Epidermal melanocyte (primary cell): ENCODE data around the gene NSUN2.

Experiments
- DNase-seq: peaks from one replicate; pipeline ENCODE4 v3.0.0; 2011; ENCODE audit warnings: low spot score; ENCODE audit not compliant: insufficient read length

The NSUN2 gene

DNA sequence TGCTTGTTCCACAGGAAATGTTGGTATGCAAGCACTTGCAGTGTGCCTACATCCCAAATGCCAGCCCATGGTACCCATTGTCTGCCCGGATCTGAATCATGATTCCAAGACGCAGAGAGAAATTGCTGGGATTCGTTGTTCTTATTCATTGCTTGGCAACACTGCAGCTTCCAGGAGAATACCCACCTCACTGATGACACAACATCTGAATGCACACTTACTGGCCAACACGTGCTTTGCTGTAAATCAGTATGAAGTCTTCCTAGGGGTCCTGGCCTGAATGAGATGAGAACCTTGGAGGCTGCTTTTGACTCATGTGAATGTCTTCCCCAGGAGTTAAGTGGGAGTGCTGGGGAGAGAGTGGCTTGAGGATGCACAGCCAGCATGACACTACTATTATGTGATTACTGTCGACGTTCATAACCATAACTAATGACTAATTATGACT lies 12.0 kb upstream of the NSUN2 start:
- no peak for DNase-seq

DNA sequence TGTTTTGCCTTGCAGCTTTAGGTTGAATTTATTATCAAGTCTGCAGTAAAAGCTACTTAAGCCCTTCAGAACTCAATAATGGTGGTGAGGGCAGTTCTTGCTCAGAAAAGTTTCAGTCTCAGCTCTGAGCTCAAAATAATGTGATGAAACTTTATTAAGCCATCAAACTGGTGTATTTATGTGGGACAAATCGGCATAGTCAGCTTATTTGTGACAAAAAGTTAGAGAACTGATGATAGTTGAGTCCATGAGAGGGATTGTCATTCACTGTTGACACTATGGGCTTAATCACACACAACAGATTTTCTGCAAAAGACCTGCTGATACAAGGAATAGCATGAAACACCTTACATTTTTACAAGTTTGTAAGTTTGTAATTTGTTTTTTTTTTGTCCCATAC lies 9.8 kb upstream of the NSUN2 start:
- no peak for DNase-seq

DNA sequence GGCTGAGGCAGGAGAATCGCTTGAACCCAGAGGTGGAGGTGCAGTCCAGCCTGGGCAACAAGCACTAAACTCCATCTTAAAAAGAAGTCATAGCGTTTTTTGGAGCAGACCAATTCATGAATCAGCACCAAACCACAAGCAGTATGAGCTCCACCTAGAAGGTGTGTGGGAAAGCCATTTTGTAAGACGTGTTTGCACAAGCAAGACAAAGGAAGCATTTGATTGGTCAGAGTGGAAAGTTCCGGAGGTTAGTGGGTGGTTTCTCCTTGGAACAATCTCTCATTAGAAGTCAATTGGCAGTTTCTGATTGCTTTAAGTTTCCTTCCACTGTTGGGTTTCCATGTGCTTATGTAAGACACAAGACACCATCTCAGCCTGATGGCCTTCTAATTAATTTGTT lies 5.4 kb upstream of the NSUN2 start:
- no peak for DNase-seq

DNA sequence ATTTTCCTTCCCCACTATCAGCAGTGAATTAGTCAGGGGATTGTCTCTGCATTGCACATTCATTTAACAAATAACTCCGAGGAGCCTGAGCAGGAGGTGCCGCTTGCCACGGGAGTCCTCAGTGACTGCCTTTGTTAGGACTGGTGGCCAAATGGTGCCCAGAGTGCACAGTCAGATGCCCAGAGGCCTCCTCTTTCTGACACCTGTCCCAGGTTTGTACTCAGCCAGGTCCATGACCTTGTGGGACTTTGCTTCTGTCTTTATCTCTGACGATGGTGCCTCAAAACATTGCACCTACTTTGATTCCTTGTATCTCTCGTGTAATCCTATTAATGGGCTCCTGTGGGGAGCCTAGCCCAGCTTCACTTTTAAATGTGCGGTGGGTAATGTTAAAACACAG lies 4.7 kb upstream of the NSUN2 start:
- DNase-seq = no peak

DNA sequence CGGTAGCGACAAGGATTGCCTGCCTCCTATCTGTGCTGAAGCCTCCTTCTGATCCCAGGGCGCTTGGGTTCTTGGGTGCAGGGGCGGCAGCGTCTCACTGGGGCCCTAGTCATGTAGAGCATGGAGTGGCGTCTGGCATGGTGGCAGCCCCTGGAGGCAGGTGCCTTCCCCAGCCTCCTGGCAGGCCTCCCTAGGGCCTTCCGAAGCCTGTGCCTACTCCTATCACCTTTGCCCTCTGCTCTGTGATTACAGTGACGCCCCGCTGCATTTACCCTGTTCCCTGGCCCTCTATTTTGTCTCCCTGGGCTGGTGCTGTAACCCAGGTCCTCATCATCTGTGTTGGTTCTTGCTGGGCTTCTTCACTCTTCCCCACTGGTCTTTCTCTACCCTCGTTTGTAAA lies 4.2 kb upstream of the NSUN2 start:
- DNase-seq = no peak

DNA sequence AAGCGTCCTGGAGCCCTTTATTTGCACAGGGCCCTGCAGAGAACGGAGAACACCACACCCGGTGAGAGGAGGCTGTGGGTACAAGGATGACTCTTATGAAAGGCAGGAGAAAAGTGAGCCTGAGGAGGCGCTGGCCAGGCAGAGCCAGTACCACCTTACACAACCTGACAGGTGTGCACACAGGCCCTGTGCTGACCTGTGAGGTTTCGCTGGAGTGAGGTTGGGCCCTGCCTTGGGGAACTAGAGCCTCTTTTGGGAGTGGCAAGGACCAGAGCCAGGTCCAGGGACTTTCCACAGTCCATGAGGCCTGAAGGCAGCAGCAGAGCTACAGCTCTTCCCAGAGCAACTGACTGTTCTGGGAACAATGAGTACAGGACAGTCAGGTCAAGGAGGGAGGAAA lies 3.4 kb upstream of the NSUN2 start:
- no peak for DNase-seq

DNA sequence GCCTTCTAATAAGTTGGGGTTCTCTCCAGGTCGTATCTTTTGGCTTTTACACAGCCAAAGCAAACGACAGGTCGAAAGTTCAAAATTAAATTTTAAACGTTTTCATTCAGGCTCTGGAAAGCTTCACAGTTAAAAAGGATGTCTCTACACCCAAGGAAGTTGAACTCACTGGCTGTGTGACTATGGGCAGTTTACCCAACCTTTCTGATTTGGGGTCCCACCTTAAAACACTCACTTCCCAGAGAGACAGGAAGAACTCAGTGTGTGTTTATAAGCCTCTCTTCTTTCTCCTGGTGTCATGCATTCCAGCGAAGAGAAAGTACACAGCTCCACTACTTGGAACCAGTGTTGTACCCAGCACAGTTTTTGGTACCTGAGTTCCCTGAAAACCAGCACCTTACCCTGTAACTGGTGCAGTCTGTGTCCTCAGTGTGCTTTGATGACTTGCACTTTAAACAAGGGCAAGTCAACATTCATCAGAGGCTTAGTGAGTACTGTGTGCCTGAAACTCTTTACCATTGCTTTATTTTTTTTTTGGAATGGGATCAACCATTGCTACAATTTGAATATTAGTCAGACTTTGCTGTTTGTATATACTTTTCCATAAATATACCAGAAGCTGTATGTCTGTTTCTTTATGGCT lies 2.1 kb upstream of the NSUN2 start:
- no peak for DNase-seq

DNA sequence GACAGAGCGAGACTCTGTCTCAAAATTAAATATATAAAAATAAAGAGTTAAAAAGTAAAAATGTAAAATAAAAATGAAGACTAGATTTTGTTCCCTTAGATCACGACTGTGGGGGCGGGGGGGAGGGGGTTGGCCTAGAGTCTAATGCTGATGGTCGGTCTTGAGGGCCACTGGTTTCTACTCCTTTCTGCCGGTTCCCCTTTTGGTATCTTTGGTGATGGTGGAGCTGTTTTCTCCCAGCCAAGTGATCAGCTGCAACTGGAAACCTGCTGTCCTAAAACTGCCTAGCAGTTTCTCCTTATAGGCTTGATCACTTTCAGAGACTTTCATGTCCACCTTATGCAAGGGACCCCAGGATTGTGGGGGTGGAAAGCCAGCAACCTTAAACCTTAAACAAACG lies 1.5 kb upstream of the NSUN2 start:
- no peak for DNase-seq

DNA sequence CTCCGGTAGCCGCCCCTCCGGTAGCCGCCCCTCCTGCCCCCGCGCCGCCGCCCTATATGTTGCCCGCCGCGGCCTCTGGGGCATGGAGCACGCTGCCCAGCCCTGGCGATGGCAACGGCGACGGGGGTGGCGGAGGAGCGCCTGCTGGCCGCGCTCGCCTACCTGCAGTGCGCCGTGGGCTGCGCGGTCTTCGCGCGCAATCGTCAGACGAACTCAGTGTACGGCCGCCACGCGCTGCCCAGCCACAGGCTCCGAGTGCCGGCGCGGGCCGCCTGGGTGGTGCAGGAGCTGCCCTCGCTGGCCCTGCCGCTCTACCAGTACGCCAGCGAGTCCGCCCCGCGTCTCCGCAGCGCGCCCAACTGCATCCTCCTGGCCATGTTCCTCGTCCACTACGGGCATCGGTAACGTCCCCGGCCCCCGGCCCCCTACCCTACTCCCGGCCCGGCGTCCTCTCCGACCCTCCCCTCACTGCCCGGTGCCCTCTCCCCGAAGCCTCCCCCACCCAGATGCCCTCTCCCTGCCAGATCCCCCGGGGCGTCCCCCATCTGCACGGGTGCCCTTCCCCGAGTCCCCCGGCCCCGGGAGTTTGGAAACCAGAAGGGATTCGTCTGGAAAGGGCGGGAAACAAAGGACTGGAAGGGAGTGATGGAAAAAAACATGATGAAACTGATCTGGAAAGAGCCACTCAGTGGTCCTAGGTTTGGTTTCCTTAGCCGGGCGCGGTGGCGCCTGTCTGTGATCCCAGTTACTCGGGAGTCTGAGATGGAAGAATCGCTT lies 813 bp upstream of the NSUN2 start:
- no peak for DNase-seq

DNA sequence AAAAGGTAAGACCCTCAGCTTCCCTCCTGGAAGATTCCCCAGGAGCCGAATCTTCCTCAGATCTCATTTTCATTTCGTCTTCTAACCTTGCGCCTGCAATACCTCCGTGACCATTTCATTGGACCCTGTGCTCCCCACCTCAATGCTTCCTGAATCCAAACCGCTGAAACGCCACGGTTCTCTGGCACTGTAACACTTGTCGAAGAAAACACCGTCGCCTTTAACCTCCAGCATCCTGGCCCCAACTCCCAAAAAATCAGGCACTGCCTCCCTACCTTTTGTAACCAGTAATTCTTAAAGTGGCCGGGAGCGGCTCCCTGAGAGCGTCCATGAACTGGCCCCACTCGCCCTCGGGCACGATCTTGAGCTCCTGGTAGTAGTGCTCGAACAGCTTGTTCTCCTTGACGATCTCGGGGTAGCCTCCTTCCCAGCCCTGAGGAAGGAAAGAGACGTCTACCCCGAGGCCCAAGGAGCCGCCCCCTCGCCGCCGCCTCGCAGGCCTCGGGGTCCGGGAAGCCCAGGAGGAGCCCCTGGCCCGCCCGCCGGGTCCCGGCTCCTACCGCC lies 438 bp downstream of the NSUN2 start:
- no peak for DNase-seq

DNA sequence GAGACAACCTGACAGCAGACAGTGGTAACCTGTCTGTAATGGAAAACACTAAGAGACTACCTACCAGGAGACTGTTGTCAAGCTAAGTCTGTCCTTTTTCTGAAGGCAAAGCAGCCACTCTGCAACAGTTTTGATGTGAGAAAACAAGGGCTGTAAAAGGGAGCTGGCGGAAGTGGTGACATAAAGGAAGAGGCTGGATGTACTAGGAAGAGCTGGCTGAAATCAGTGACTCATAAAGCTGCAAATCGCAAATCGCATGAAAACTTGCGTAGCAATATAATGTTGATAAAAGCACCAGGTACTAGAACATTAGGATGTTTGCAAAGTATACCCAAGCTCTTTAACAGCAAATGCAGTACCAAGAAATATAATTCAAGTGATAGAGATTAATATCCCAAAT lies 1.4 kb downstream of the NSUN2 start:
- no peak for DNase-seq

DNA sequence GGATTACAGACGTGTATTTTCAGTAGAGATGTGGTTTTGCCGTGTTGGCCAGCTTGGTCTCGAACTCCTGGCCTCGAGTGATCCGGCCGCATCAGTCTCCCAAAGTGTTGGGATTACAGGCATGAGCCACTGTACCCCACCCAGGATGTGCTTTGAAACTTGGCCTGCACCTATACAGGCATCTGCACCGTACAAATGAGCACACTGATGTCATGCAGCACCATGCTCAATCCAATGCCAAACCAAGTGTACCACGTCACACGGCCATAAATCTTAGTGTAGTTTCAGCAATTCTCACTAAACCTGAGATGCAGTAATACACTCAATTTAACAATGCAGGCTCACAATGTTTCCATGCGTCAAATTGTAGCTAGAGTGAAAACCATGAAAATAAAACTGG lies 6.3 kb downstream of the NSUN2 start:
- DNase-seq = no peak

DNA sequence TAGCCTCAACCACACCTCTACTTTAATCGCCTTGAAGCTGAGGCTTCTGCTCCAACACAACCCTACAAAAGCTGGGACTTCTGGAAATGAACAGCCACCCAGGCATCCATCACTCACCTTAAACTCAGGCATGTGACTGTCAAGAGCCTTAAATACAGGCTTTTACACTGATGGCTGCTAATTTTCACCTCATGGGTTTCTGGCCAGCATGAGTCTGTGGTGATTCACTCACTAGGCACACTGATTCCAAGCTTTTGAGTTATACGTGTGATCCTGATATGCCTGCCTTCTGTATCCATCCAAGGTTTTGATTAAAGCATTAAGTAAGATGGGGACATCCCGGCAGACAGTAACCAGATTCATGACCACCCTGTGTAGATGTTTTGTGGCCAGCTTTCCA lies 8.9 kb downstream of the NSUN2 start:
- DNase-seq = no peak

DNA sequence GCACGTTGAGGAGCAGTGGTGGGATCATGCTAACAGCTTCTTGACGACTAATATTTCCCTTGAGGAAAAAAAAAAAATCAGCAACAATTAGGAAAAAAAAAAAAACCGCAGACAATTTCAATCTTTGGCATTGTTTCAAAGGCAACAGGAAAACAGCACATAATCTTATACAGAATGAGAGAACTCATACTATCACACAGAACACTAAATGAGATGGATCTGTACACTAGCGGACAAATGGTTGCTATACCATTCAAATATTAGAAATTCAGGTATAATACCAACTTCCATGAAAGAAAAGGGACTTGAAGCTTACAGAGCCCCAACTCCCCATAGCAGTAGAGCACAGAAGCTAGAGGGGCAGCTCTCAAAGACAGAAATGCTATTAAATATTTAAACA lies 9.6 kb downstream of the NSUN2 start:
- no peak for DNase-seq

DNA sequence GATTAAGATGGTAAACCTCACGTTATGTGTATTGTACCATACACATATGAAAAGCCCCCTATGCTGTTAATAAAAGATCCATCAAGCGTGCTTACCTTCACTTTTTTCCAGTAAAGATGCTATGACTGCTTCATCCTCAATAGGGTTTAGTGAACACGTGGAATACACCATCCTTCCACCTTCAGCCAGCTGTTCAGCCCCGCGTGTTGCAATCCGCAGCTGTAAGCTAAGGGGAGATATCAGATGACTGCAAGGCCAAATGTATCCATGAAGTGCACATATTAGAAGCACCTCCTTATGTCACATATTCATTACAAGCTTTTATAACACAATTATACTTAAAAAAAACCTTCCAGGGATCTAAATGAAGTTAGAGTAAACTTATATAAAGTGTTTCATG lies 16.2 kb downstream of the NSUN2 start:
- DNase-seq = no peak

DNA sequence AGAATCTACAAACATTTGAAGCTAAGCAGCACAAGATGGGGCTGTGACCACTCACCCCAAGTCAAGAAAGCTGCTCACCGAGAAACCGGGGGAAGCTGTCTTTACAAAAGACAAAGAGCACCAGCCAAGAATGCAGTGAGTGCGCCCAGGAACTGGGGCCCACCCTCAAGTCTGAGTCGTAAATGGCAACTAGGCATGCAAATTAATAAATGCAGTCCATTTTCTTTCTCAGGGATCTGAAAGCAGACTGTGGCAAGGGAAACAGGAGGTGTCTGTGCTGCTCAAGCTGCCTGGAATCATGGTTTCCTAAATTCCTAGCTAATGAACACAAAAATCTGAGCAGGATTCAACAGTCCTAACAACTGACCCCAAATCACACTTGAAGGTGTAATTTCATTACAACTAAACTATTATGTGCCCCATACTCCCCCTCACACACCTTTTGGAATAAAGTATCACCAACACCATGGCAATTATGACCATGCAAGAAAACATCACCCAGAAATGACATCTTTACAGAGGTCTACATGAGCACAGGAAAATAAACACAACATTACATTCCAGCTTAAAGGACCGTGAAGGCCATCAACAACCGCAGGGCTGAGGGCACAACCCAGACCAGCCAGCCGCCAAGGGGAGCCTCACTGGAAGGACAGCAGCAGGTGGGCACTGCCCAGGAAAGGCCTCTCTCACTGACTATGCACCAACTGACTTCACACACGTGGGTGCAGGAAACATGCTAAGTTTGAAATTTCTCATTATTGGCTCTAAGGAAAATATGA lies 17.6 kb downstream of the NSUN2 start:
- no peak for DNase-seq

DNA sequence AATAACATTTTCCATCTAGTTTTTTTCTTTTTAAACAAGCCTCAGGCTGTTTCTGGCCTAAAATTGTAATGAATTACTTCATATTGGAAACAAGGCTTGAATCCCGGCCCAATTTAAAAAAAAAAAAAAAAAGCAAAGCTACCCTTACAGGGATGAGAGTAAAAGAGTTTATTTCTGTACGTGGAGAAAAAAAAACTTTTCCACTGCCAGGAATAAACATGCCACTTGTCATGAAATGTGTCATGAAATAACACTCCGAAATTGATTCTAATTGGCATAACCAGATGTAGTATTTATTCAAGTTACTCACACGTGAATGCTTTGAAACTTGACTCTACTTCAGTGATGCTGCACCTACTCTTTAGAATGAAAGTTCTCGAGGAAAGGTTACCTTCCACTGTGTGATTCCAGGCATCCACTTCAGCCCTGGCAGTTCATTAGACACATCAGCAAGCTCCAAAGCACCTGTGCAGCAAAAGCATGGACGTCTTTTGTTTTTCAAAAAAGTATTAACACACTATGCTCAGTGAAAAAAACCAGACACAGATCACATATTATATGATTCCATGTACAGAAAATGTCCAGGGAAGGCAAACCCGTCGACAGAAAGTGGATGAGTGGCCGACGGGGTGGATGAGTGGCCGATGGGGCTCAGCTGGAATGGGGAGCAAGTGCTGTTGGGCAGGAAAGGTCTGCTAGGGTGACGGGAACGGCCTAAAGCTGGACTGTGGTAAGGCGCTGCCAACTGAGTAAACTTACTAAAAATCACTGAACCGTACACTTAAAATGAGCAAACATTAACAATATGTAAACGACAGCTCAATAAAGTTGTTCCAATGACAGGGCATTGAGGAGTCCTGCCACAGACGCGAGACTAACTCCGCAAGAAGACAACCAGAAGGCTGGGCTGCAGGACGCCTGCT lies 21.2 kb downstream of the NSUN2 start:
- DNase-seq = no peak

DNA sequence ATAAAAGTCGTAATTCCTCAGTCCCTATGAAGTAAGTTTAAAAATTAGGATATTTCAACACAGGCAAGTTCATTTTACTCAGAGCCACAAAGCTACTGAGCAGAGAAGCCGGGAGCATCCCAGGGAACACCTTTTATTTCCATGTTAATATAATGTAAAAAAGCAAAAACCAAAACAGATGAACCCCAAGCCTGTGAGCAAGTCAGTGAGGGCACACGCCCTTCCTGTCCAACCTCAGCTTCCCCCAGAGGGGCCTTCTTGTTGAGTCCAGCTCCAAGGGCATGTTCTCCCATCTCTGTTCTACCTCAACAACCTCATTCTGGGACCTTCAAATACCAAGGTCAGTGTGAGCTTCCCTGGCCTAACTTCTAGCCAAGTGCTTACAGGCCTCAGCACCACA lies 24.8 kb downstream of the NSUN2 start:
- no peak for DNase-seq

DNA sequence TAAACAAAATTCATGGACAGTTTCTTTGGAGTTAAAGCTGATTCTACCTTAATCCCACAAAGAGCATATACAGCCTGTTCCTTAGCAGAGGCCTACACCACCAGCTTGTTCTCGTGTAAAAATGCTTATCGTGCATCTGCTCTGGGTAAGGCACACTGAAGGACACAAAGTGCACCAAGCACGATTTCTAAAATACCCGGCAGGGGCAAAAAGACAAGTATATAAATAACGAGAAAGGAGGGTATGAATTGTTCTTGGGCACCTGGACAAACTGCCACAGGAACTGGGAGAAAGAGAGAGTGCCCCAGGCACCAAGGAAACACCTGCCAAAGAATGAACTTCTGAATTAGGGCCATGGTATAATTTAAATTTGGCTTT lies 25.3 kb downstream of the NSUN2 start:
- DNase-seq = no peak

DNA sequence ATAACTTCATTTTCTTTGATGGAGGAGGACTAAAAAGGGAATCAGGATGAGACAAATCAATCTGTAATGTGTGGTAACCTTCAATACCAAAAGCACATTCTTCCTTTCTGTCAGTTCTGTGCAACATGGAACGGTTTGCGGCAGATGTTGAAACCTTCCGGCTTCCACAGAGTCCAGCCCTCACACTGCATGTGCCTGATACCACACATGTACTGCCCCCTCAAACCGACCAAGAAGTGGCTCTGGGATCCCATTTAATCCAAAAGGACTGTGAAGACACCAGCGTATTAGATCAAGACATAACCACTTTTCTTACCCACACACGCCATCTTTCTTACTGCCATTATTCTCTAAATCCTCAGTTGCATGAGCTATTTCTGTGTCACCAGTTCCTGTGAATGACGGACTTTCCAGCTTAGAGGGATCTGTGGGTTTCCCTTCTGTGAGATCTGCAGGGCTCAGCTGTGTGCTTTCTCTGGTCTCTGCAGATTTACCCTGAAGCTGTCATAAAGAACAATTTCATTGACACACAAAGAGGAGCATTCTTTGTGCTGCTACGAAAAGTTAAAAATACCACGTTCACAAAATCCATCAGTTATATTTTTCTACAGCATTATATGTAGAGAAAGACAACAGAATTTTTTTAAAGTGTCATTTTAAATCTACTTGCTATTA lies 25.8 kb downstream of the NSUN2 start:
- DNase-seq = peak; percentile 37

DNA sequence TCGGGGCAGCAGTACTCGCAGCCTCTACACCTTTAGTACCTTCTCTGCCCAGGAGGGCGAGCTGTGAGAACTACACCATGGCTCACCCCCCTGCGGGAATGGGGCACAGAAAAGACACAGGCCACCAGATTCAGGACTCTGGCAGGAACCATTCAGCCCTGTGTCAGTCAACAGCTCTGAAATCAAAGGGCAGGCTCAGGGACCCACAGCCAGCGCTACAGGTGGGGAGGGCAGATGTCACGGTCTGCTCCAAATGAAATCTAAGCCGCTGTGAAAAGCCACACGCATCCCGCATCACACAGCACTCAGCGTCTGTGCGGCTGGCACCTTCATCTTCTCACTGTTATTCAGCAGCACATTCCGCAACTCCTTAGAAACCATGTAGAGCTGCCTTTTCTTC lies 27.9 kb downstream of the NSUN2 start:
- no peak for DNase-seq
